Fibroblast of skin of left quadriceps (primary cell): ENCODE results near the gene PBX3.

Experiments
- DNase-seq, 2 experiments: peaks; one replicate each; pipeline ENCODE4 v3.0.0-alpha.2; 2013; ENCODE audit warnings: low read depth in 2 of 2

Gene PBX3

DNA sequence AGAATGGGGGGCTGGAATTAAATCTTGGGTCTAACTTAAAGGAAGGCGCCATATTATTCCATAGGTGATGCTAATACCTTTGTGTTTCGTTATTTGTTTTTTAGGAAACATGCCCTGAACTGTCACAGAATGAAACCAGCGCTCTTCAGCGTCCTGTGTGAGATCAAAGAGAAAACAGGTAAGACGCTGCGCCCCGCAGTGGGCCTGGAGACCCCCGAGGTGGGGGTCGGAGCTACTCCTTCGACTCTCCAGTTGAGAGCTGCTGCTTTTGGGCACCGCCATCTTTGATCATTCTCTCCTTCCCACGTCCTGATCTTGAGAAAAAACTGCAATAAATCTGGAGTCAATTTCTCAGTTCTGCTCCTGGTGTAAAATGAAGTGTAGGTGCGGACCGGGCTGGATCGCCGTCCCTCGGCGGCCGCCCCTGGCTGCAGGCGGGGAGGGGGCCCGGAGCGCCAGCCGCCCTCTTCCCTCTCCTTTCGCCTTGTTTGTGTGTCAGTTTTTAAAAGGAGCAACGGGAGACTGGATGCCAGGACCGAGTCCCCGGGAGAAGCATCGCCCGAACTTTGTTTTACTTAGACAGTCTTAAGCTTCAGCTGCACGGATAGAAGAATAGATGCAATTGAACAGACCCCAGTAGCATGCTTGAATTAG is 1.4 kb downstream of the PBX3 start:
- DNase-seq = no peak

DNA sequence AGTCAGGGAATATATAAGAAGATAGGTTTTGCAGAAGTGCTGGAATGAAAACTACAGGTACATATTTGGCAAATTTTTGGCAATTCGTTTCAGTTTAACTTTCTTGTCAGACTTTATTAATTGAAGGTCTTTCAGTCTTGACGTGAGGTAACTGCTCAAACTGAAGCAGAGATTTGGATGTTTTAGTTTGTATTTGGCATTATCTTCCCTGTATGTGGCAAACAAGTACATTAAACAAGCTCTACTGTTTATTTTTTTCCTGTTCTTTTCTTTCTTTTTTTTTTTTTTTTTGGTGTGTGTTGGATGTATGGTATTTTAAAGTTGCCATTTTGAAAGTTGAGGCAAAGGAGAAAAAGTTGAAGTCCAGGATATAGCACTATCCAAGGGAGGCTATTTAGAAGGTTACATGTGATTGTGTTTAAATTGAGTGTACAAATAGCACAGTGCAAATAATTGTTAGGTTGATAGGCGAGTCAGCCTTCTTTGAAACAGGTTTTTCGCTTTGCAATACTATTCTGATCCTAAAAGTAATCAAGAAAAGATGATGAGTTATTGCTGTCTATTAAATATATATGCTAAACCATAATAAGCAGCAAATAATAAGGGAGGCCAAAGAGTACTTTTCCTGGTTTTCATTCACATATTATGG is 2.2 kb downstream of the PBX3 start:
- no peak for DNase-seq

DNA sequence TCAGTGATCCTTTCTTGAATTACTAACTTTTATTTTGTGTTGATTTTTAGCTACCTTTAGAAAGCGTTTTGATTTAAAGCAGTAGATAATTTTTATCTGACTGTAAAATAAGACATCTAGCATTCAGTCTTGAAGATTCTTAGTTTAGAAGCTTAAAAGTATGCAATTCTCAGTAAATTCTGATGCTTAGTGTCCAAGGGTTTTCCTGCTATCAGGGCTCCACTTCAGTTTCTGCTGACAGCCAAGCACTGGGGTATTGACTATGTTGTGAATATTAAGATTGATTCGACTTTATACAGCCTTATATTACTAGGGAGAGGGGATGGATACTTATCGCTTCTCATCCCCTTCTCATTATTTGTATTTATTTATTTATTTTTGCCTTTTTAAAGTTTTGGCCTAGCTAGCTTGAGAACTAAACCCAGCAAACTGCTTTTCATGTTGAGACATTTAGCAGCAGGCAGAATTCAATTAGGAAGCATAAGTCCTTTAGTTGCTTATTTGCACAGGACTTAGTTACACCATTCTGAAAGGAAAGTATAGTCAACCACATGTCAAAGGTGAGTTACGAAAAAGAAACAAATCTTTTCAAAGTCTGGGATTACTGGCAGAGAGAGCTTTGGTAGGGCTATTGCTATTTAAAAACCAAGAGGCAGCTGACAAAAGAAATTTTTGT is 2.9 kb downstream of the PBX3 start:
- no peak for DNase-seq

DNA sequence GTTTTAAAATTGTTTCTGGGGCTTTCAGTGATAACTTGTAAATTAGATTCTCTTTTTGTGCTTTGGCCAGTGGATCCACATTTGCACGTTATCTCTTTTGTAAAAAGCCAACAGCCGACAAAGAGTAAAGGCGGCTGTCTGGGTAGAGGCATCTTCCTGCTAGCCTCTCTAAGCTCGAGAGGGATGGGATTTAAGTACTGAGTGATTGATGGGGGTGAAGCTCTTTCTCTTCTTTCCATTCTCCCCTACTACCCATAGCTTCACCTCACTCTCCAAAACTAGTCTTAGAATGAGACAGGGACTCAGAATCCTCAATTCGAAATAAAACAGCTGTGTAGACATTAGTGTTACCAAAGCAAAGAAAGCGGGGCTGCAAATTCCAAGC is 3.4 kb downstream of the PBX3 start:
- DNase-seq = no peak

DNA sequence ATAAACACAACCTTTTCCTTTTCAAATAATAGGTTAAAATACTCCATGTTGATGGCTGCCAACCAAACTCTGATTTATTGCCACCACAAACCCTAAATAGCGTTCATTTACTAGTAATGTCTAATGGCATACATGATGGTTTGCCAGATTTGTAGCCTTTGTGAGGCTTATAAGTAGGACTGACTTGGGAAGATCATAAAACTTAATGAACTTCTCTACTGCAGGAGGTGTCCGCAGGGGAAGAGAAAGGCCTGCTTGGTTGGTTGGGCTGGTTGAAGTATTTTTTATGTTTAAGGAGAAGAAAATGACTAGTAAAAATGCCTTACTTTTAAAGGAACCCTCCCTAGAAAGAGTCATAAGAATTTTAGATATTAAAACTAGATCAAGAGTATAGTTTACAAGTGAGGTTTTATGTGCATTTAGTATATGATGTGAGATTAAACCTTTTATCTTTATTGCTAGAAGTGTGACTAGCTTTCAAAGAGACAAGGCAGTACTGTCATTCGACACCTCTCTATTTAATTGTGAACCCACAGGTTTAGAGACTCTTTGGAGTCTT is 5.0 kb downstream of the PBX3 start:
- DNase-seq = no peak

DNA sequence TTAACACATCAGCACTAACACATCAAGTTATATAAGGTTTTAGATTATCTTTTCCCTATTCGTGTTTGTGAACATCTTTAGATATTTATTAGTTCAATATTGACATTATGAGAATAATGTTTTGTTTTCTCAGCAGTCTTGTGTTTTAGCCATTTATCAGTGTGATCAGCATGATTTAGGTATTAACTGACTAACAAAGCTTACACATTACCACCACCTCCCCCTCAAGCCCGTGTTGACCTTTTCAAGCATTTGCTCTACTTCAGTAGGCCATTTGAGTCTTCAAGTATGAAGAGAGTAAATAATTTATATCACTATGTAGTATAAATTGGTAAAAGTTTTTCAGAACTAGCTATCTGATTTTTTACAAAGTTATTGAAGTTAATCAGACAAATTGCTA is 6.9 kb downstream of the PBX3 start:
- DNase-seq = no peak

DNA sequence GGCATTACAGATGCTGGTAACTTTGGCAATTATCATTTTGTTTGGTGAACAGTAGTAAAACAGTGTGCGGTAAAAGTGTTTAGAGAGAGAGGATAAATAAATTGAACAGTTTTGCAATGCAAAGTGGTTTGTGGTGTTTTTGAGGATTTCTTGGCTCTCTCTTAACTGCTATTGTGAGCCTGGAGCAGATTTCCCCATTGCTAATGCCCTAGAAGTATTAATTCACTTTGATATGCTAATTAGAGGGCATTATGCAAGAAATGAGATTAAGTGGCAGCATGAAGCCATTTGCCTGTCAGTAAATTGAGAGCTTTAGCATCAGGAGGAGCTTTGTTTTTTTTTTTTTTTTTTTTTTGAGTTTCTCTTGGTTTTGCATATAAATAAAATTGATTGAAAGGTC is 8.2 kb downstream of the PBX3 start:
- no peak for DNase-seq

DNA sequence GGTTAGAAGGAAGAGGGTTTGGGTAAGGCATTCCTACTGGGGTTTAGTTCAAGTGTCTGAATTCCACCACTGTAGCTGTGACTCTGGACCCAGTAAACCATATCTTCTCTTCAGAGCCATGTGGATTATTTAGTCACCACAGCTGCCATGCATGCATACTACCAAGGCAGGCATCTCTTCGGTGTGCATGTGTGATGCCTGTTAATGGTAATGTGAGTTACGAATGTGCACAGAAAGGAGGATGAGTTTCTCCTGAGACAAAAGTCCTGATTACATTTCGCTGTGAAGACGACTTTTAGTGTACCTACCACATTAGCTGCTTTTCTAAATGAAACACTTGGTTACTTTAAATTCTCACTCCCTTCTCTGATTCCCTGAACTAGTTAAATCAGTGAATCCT is 9.3 kb downstream of the PBX3 start:
- DNase-seq = no peak

DNA sequence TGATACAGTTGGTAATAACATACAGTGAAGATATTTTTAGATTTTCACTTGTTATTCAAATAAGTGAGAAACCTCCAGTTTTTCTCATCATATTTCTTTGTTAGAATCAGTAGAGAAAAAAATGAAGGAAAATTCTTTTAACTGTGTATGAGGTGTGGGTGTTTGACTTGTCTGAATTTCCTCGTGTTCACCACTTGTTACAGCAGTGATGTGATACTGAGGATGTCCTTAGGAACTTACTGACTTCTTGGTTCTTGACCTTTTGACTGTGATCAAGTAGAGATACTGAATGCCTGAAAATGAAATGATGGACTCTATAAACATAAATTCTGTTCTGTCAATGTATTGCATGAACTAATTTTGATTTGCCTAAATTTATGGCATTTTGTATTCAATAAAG is 10.7 kb downstream of the PBX3 start:
- DNase-seq = no peak

DNA sequence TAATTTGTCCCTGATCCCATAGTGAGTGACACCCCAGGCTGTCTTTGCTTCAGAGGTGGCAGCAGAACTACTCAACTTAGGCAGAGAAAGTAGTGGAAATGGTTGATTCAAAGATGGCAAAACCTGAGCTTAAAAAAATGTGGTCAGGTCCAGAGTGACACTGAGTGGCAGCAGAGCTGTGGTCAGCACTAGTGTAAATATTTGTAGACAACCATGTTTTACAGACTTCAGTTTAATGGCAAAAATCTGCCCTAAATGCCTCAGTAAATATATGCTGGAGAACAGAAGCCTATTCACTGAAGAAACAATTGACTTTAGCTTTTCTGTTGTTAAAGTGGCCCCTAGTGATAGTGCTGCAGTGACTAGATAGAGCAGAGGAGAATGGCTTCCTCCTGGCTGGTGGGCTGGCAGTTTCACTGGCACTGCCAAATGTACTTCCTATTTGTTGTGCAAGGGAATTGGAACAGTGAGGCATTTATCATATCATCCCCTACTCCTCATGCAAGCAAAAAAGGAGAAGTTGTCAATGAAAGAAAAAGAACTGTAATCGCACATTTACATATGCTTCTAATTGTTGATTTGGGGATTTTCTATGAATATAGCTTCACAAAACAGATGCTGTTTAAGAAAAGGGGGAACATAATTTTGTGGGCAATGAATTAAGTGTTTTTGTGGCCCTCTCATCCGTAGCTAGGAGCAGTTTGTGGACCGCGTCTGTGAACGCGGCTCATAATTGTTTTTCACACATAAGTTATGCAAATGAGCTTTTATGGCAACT is 12.0 kb downstream of the PBX3 start:
- no peak for DNase-seq

DNA sequence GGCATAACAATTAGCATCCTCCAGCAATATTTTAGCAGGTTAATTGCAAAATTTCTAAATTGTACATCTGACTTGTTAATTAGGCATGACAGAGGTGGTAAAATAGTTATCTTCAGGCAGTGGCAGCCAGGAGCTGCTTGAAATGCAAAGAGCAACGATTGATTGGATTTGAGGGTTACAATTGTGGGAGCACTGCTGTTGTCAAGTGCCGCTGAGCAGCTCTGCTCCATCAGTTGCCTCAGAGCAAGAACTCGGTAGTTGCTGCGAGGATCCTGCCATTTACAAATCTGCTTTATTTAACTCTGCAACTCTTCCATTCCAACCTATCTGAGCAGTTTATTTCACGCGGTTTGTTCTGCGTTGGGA is 12.6 kb downstream of the PBX3 start:
- no peak for DNase-seq

DNA sequence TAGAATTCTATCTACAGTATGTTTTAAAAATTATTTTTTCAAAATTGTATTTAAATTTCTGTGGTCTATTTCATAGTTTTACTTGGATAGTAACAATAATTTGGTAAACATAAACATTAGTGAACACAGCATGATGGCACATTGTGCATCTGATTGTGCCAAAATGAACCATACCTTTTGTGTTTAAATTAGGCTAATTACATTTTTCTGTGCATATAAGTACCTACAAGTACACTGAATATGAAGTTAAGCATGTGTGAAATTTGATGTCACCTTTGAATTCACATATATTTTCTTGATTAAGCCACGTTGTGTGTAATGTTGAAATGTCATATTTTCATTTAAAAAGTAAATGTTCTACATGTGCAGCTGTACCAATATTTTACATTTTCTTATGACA is 13.4 kb downstream of the PBX3 start:
- no peak for DNase-seq

DNA sequence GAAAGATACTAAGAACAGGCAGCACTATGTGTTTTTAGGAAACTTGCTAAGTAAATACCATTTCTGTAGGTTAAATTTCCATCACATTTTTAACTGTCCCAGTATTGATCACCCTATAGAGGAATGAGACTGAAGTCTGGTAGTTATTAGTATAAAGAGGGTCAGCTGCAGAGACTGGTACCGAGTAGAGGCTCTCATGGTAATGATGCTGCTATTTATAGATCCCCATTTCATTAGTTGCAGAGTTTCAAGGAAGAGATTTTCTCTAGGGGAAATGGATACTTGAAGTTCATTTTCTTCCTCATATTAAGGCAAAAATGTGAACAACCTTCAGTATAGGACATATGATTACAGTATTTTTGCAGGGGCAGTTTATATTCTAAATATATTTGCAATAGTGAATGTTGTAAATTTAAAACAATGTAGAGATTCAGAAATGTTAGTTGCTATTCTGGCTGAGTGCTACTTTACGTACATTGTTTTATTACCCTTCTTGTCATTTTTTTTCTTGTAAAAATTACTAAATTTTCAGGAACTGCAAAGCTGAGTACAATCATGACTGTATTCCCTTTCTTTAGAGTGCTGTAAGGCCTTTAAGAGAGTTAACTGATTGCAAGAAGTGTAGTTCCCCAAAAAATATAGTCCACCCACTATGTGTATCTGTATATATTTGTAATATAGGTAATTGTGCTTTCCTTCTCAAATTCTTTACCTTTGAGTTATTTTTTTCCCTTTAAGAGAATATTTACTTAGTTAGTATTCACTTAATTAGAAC is 14.7 kb downstream of the PBX3 start:
- no peak for DNase-seq

DNA sequence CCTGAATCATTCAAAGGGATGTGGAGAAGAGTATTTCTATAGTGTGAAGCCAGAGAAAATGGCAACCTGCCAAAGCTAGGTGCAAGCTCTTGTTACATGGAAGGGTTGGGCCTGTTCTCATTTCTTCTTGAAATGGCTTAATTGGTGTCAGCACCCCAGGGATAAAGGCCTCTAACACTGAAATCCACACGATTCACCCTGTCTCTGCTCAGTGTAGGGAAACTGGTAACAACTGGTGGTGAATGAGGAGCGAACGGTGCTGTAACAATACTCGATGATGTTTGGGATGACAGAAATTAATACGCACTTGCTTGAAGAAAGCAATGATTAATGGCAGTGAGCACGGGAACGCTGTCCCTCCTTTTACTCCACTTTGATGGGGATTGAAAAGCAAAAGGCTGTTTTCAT is 16.2 kb downstream of the PBX3 start:
- DNase-seq = peak in 1 of 2 experiments; percentile 28

DNA sequence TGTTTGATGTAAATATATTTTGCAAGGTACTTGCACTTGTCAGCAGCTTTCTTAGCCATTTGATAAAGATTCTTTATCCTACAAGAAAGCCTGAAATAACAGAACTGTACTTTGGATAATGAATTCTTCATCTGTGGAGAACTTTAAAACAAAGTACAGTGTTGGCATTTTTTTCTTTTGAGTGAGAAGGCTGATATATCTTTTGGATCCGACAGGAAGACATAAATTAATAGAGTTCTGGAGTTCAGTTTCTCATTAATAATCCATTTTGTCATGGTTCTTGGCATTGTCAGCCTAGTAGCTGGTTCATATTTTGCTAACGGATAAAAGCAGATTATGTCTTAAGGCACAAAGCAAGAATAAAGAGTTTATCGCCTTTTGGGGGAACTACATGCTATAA is 17.0 kb downstream of the PBX3 start:
- DNase-seq = no peak

DNA sequence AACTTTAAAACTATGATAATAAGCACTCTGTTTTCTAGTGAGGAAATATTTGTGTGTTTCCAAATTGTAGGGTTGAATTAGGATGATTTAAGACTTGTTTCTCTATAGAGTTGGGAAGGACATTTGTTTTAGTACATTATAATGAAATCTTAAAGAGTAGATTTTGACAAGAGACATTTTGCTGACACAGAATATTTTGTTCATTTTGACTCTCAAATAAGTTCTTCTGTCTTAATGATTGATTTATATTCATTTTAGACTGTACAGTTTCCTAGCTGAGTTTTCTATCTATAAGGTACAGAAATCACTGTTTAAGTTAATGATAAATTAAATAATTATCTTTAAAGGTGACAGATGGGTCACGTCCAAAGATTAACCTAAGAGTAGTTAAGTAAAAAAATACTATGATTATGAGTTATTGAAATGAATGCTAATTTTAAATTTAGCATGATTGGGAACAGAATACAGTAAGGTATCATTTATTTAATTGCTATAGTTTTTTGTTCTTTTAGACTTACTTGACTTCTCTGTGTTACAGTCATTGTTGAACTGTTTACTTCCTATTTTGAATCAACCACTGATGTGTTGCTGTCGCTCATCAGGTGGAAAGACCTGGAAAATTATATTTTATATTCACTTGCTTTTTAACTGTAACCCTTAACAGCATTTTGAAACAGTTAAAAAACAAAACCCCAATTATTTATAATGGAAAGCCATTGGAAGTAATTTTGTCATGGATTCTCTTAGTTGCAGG is 19.5 kb downstream of the PBX3 start:
- DNase-seq = no peak

DNA sequence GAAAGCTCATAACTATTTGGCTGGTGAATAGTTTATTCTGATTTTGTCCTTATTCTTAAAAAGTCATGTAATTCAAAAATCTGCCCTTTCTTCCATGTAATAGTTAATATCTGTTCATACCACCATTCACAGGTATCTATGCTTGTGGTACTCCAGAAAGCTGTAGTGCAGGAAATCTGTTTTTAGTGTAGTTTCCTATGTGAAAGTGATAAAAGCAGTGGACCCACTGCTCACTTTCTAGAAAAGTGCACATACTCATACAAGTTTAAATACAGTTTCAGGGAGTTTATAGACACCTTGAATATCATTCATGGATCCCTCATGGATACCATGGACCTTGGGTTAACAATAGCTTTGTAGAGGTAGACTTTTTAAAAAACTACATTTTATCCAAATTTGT is 20.2 kb downstream of the PBX3 start:
- no peak for DNase-seq

DNA sequence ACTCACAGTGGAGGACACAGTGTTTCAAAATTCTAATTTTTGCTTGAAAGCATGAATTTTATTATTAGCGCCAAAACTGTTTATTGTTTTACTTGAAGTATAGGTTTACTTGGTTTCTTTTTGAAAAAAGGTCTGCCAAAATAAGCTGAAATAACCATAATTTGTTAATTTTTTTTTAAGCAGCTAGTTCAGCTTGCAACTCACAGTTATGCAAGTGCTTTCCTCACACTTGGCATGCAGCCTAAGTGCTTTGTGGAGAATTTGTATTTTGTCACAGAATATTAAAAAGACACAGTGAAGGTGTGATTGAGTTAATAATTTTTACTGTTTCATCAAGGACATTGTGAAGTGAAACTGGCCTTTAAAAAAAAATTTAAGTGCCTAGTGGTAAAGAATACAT is 21.6 kb downstream of the PBX3 start:
- DNase-seq = no peak

DNA sequence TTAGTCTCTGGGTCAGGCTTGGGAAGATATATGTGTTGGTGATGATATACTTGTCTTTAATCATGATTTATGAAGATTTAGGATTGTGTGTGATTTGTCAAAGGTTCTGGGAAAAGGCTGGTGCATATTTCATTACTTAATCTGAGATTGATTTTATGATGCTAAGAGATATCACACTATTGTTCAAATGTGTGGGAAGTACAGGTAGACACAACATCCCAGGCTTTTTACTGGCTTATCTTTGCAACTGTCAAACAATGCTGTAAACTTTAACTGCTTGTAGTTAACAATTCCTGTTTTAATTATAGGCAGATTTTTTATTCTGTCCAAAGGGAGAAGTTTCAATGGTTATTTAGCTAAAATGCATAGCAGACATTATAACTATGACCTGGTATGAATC is 23.9 kb downstream of the PBX3 start:
- DNase-seq = no peak

DNA sequence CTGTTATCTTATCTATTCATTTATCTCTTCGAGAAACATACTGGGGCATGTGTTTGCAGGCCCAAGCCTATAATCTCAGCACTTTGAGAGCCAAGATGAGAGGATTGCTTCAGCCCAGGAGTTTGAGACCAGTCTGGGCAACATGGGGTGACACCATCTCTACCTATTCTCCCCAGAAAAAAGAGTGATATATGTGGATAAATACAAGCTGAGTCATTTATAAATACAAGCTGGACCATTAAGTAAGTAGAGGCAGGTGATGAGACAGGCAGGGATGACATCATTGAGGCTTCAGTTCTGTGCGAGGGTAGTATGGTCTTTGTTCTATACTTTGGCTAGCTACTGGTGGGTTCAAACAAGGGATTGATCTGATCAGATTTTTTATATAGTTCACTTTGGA is 25.6 kb downstream of the PBX3 start:
- no peak for DNase-seq

DNA sequence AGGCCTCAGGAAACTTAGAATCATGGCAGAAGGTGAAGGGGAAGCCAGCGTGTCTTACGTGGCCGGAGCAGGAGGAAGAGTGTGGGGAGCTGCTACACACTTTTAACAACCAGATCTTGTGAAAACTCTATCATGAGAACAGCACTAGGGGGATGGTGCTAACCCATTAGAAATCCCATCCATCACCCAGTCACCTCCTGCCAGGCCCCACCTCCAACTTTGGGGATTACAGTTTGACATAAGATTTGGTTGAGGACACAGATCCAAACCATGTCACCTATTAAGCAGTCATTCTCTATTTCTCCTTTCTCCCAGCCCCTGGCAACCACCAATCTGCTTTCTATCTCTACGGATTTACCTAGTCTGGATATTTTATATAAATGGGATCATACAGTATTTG is 26.9 kb downstream of the PBX3 start:
- no peak for DNase-seq
